Mesothelial cell of epicardium (in vitro differentiated cells): ENCODE measurements around the gene CACNA1H. TPM values are rescaled to one million over a fixed set of nuclear protein-coding genes. Genes with fewer than 3 reads are reported as not detected.

Source experiments
- DNase-seq, 2 experiments: peaks; one replicate each; pipeline ENCODE4 v3.0.0; 2021; ENCODE audit warnings: low spot score in 2 of 2; ENCODE audit not compliant: unreplicated experiment in 2 of 2
- H3K27ac Mint-ChIP-seq: 2 replicates; pipeline ENCODE4 v1.8.0; 2021; ENCODE audit warnings: mixed read lengths
- H3K27me3 Mint-ChIP-seq: 2 replicates; pipeline ENCODE4 v1.8.0; 2021; ENCODE audit warnings: low read depth, mixed read lengths
- H3K36me3 Mint-ChIP-seq: 2 replicates; pipeline ENCODE4 v1.8.0; 2021; ENCODE audit warnings: mixed read lengths
- H3K4me1 Mint-ChIP-seq: 2 replicates; pipeline ENCODE4 v1.8.0; 2021; ENCODE audit warnings: mixed read lengths
- H3K4me3 Mint-ChIP-seq: 2 replicates; pipeline ENCODE4 v1.8.0; 2021; ENCODE audit warnings: mild to moderate bottlenecking, moderate library complexity, mixed read lengths
- H3K9me3 Mint-ChIP-seq: 2 replicates; pipeline ENCODE4 v1.8.0; 2021; ENCODE audit warnings: mixed read lengths
- total RNA-seq: library from RNA; stranded (reverse); gene quantifications from 3 replicates; pipeline ENCODE4 v1.2.1, GENCODE V29; 2021
- TF ChIP-seq, protein P1 (sequence below): fragments of 200-600 bp; sonication (generic); IDR thresholded peaks from one replicate; pipeline ENCODE4 v1.5.0; 2021; ENCODE audit warnings: antibody characterized with exemption; ENCODE audit not compliant: unreplicated experiment

Gene CACNA1H
- total RNA-seq, 1 donor from 2014 or later = 41.8 TPM

DNA sequence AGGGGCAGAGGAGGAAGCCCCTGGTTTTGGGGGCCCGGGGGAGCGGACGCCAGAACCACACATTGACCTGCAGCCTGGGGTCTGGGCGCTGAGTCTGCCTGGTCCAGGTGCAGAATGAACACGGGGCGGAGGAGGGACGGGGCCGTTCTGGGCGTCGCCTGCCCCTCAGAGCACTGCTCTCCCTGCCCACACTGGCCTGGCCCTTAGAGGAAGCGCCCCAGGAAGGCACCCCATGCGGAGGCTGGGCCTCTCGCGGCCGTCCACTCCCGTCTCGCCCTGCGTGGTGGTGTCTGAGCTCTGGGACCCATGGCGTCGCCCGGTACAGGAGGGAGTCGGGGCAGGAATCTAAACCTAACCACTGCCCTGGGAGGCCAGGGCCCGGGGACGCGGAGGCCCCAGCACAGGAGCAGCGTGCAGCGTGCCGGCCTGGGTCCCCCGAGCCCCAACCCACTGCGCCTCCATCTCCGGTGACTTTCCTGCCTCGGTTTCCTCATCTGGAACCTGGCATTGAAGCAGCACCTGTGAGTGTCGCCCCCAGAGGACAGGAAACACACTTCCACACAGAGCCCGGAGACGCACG, 107.3 kb downstream of the CACNA1H start:
- Mint-ChIP-seq H3K4me1 (peaks cover 15% of the 10 kb centered on the region), H3K27ac (no peak overlapping the region), H3K36me3 (no peaks in the 10 kb centered on the region), H3K27me3 (peaks cover 27% of the 10 kb centered on the region), H3K4me3 (no peak overlapping the region), H3K9me3 (no peaks in the 10 kb centered on the region)
- TF ChIP-seq, protein P1, sequence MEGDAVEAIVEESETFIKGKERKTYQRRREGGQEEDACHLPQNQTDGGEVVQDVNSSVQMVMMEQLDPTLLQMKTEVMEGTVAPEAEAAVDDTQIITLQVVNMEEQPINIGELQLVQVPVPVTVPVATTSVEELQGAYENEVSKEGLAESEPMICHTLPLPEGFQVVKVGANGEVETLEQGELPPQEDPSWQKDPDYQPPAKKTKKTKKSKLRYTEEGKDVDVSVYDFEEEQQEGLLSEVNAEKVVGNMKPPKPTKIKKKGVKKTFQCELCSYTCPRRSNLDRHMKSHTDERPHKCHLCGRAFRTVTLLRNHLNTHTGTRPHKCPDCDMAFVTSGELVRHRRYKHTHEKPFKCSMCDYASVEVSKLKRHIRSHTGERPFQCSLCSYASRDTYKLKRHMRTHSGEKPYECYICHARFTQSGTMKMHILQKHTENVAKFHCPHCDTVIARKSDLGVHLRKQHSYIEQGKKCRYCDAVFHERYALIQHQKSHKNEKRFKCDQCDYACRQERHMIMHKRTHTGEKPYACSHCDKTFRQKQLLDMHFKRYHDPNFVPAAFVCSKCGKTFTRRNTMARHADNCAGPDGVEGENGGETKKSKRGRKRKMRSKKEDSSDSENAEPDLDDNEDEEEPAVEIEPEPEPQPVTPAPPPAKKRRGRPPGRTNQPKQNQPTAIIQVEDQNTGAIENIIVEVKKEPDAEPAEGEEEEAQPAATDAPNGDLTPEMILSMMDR = no peak
- no peak for DNase-seq

DNA sequence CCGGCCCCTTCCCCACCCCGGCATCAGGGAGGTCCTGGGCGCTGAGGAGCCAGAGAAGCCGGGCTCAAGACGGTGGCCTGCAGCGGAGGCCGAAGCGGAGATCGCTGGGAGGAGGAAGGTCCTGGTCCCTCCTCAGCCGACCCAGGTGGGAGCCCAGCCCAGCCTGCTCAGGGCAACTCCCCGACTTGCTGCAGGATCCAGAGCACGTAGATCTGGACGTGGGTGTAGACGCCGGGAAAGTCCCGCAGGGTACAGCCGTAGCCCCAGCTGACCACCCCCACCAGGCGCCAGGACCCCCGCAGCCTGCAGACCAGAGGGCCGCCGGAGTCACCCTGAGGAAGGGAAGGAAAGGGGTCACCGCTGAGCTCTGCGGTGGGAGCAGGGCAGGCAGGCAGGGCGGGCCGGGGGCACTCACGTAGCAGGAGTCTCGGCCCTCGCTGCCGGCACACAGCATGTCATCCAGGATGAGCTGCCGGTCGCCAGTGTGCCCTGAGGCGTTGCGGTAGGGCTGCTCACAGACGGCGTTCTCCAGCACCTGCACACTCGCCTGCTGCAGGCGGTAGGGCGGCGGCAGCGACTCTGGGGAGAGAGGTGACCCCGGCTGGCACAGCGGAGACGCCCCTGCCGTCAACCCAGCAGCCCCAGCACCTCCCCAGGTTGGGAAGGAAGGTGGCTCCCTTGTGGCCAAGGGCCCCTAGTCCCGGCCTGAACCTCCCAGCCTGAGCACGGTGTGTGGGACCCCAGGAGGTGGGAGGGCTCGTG, 108.4 kb downstream of the CACNA1H start:
- peaks cover 27% of the 10 kb centered on the region for H3K27me3 Mint-ChIP-seq
- no peaks in the 10 kb centered on the region for H3K9me3 Mint-ChIP-seq
- DNase-seq = no peak
- peaks cover 15% of the 10 kb centered on the region for H3K4me1 Mint-ChIP-seq
- H3K27ac Mint-ChIP-seq = no peak overlapping the region
- H3K4me3 Mint-ChIP-seq = no peak overlapping the region
- no peaks in the 10 kb centered on the region for H3K36me3 Mint-ChIP-seq
- TF ChIP-seq, protein P1 = no peak

- Mint-ChIP-seq H3K27ac (no peak overlapping the region), H3K9me3 (no peaks in the 10 kb centered on the region)
Measured at GRCh38 chr16:1262210-1262845, 109.4 kb downstream of the CACNA1H start.

DNA sequence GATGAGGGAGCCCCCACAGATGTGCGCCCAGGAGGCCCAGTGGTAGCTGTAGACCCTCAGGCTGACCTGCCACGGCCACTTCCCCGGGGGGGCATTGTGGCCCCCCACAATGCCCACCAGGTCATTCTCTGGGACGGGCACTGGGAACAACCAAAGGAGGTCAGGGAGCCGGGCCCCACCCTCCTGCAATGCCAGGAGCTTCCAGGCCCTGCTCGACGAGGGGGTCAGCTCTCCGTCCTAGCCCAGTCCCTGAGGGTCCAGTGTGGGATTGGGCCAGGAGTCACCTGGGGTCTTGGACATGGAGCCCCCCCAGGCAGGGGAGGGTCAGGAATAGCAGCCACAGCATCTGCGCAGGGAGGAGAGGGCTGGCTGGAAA, 109.9 kb downstream of the CACNA1H start:
- no peak for DNase-seq
- no peak overlapping the region for H3K4me3 Mint-ChIP-seq
- H3K27me3 Mint-ChIP-seq = peaks cover 27% of the 10 kb centered on the region
- peaks cover 15% of the 10 kb centered on the region for H3K4me1 Mint-ChIP-seq
- H3K36me3 Mint-ChIP-seq = no peaks in the 10 kb centered on the region
- TF ChIP-seq, protein P1 = no peak
- no peak overlapping the region for H3K27ac Mint-ChIP-seq
- no peaks in the 10 kb centered on the region for H3K9me3 Mint-ChIP-seq

More at GRCh38 chr16:1262210-1262845, 109.4 kb downstream of the CACNA1H start:
- Mint-ChIP-seq H3K4me3 (no peak overlapping the region), H3K4me1 (peaks cover 15% of the 10 kb centered on the region), H3K36me3 (no peaks in the 10 kb centered on the region), H3K27me3 (peaks cover 27% of the 10 kb centered on the region)
- no peak for DNase-seq
- TF ChIP-seq, protein P1 = no peak

GRCh38 chr16:1263591-1264344, 110.9 kb downstream of the CACNA1H start:
- DNase-seq = no peak
- no peak overlapping the region for H3K27ac Mint-ChIP-seq
- no peaks in the 10 kb centered on the region for H3K36me3 Mint-ChIP-seq
- peaks cover 15% of the 10 kb centered on the region for H3K4me1 Mint-ChIP-seq
- TF ChIP-seq, protein P1 = no peak
- peaks cover 27% of the 10 kb centered on the region for H3K27me3 Mint-ChIP-seq
- H3K9me3 Mint-ChIP-seq = no peaks in the 10 kb centered on the region
- H3K4me3 Mint-ChIP-seq = no peak overlapping the region
